ENCODE data around the gene APH1B.
"Not testable (repeated sequence)": the region's sequence is repeated elsewhere in the genome, so short reads cannot be mapped to it uniquely, and the experiment has no call there.

The APH1B gene

DNA sequence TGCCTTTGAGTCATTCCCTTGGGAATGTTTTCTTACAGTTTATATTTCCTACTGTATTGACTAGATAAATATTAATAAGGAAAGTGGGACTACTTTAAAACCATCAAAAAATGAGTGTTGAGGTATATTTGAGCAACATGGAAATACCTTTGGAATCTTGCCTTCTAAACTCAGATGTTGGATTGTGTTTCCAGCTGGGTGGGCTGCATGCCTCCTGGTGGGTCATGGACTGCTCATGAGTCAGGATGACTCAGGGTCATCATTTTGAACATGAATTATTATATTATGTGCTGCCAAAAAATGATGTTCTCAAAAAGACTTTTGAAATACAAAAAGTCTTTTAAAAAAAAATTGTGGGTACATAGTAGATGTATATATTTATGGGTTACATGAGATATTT lies 41.1 kb upstream of the APH1B start:
- Histone ChIP-seq H3K4me1 (ENCODE audit: low read depth, poor library complexity, severe bottlenecking) (peaks cover 9% of the 10 kb centered on the region), H3K4me3 (IDR thresholded peaks at IDR 0.05; ENCODE audit: insufficient read depth, low read depth, low read length) (no peak overlapping the region), H3K9ac (no peak overlapping the region), H3K36me3 (ENCODE audit: insufficient read depth) (no peaks in the 10 kb centered on the region), H3K27ac (no peak overlapping the region), H4K20me1 (ENCODE audit: insufficient read depth) (no peaks in the 10 kb centered on the region), H3K27me3 (ENCODE audit: insufficient read depth, low read depth) (no peaks in the 10 kb centered on the region), H2AFZ (ENCODE audit: low read depth) (no peak overlapping the region), H3K4me2 (no peak overlapping the region), H3K79me2 (ENCODE audit: insufficient read depth, low read depth) (no peaks in the 10 kb centered on the region)
- TF ChIP-seq, protein P1, sequence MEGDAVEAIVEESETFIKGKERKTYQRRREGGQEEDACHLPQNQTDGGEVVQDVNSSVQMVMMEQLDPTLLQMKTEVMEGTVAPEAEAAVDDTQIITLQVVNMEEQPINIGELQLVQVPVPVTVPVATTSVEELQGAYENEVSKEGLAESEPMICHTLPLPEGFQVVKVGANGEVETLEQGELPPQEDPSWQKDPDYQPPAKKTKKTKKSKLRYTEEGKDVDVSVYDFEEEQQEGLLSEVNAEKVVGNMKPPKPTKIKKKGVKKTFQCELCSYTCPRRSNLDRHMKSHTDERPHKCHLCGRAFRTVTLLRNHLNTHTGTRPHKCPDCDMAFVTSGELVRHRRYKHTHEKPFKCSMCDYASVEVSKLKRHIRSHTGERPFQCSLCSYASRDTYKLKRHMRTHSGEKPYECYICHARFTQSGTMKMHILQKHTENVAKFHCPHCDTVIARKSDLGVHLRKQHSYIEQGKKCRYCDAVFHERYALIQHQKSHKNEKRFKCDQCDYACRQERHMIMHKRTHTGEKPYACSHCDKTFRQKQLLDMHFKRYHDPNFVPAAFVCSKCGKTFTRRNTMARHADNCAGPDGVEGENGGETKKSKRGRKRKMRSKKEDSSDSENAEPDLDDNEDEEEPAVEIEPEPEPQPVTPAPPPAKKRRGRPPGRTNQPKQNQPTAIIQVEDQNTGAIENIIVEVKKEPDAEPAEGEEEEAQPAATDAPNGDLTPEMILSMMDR (conservative IDR thresholded peaks at IDR 0.05; ENCODE audit: low read depth, low read length): no peak

DNA sequence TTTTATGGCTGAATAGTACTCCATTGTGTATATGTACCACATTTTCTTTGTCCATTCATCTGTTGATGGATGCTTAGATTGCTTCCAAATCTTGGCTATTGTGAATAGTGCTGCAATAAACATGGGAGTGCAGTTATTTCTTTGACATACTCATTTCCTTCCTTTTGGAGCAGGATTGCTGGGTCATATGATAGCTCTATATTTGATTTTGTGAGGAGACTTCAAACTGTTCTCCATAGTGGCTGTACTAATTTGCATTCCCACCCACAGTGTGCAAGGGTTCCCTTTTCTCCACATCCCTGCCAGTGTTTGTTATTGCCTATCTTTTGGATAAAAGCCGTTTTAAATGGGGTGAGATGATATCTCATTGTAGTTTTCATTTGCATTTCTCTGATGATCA lies 40.3 kb upstream of the APH1B start:
- not testable (repeated sequence) for H3K4me1 ChIP-seq (ENCODE audit: low read depth, poor library complexity, severe bottlenecking); H3K4me2 ChIP-seq; H3K79me2 ChIP-seq (ENCODE audit: insufficient read depth, low read depth); H3K27me3 ChIP-seq (ENCODE audit: insufficient read depth, low read depth); H3K27ac ChIP-seq; H2AFZ ChIP-seq (ENCODE audit: low read depth); H3K9ac ChIP-seq; H4K20me1 ChIP-seq (ENCODE audit: insufficient read depth); H3K4me3 ChIP-seq (IDR thresholded peaks at IDR 0.05; ENCODE audit: insufficient read depth, low read depth, low read length); H3K36me3 ChIP-seq (ENCODE audit: insufficient read depth)

DNA sequence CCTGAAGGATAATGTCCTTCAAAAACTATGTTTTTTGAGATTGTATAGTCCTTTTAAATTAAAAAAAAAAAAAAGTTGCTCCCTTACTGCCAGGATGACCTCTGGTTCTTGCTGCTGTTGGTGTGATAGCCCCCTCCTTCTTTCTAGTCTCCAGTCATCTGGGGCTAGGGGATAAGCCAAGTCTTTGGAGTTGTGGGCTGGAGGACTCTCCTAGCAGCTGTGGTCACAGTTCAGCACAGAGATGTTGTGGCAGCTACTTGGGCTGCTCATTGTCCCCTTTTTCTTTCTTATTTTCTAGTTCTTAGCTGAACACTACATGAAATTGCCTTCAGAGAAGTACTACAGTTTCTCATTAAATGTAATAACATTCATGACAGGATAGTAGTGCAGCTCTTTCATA lies 39.2 kb upstream of the APH1B start:
- no peak overlapping the region for H2AFZ ChIP-seq (ENCODE audit: low read depth)
- H3K4me2 ChIP-seq: no peak overlapping the region
- peaks cover 9% of the 10 kb centered on the region for H3K4me1 ChIP-seq (ENCODE audit: low read depth, poor library complexity, severe bottlenecking)
- no peaks in the 10 kb centered on the region for H3K27me3 ChIP-seq (ENCODE audit: insufficient read depth, low read depth)
- H4K20me1 ChIP-seq (ENCODE audit: insufficient read depth): no peaks in the 10 kb centered on the region
- TF ChIP-seq, protein P1 (conservative IDR thresholded peaks at IDR 0.05; ENCODE audit: low read depth, low read length): no peak
- H3K79me2 ChIP-seq (ENCODE audit: insufficient read depth, low read depth): no peaks in the 10 kb centered on the region
- no peak overlapping the region for H3K4me3 ChIP-seq (IDR thresholded peaks at IDR 0.05; ENCODE audit: insufficient read depth, low read depth, low read length)
- no peaks in the 10 kb centered on the region for H3K36me3 ChIP-seq (ENCODE audit: insufficient read depth)
- no peak overlapping the region for H3K9ac ChIP-seq
- H3K27ac ChIP-seq: no peak overlapping the region

DNA sequence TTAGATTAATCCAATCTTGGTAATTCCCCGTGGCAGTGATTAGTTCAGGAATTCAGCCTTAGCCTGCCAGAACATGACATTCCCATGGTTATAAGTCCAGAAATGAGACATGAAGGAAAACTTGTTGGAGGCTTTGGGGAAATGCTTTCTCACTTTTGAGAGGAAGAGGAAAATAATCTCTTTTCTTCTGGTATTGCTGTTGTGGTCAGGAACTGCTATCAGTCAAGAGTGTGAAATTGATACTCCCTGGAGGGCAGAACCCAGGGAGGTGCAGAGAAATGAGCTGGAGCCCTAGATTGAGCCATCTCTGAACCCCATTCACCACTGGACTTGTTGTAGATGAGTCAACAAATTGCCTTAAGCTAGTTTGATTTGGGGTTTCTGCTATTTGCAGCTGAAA lies 38.6 kb upstream of the APH1B start:
- Histone ChIP-seq H3K9ac (no peak overlapping the region), H3K79me2 (ENCODE audit: insufficient read depth, low read depth) (no peaks in the 10 kb centered on the region), H4K20me1 (ENCODE audit: insufficient read depth) (no peaks in the 10 kb centered on the region), H2AFZ (ENCODE audit: low read depth) (no peak overlapping the region), H3K4me3 (IDR thresholded peaks at IDR 0.05; ENCODE audit: insufficient read depth, low read depth, low read length) (no peak overlapping the region), H3K27ac (no peak overlapping the region), H3K4me1 (ENCODE audit: low read depth, poor library complexity, severe bottlenecking) (peaks cover 9% of the 10 kb centered on the region), H3K27me3 (ENCODE audit: insufficient read depth, low read depth) (no peaks in the 10 kb centered on the region), H3K4me2 (peak overlapping the region; percentile 29; the same call in 1 of the 2 replicates), H3K36me3 (ENCODE audit: insufficient read depth) (no peaks in the 10 kb centered on the region)
- TF ChIP-seq, protein P1 (conservative IDR thresholded peaks at IDR 0.05; ENCODE audit: low read depth, low read length): no peak

DNA sequence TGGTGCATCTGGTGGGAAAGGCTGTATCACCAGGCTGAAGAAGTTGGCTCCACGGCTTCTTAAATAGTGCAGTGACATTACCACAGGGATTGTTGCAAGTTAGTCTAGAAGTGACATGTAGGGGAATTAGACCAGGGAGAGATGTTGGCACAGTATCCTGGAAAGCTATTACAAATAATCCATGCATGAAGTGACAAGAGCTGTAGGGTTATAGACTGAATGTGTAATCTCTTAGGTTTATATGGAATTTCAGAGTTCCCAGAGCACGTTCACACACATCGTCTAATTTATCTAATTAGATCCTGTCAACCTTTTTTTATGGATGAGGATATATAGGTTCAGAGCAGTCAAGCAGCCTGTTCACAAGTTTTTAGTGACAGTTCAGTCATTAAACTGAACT lies 37.3 kb upstream of the APH1B start:
- TF ChIP-seq, protein P1 (conservative IDR thresholded peaks at IDR 0.05; ENCODE audit: low read depth, low read length): no peak
- Histone ChIP-seq H3K36me3 (ENCODE audit: insufficient read depth) (no peaks in the 10 kb centered on the region), H4K20me1 (ENCODE audit: insufficient read depth) (no peaks in the 10 kb centered on the region), H3K27me3 (ENCODE audit: insufficient read depth, low read depth) (no peaks in the 10 kb centered on the region), H3K4me1 (ENCODE audit: low read depth, poor library complexity, severe bottlenecking) (peaks cover 9% of the 10 kb centered on the region), H3K4me2 (no peak overlapping the region), H2AFZ (ENCODE audit: low read depth) (no peak overlapping the region), H3K27ac (no peak overlapping the region), H3K79me2 (ENCODE audit: insufficient read depth, low read depth) (no peaks in the 10 kb centered on the region), H3K4me3 (IDR thresholded peaks at IDR 0.05; ENCODE audit: insufficient read depth, low read depth, low read length) (no peak overlapping the region), H3K9ac (no peak overlapping the region)
